ENCODE data around the gene CAPZB.
"Not testable (repeated sequence)": the region's sequence is repeated elsewhere in the genome, so short reads cannot be mapped to it uniquely, and the experiment has no call there.

The CAPZB gene

GRCh38 chr1:19305880-19306279 lies 179.5 kb downstream of the CAPZB start:
- DNase-seq, result no peak

GRCh38 chr1:19304081-19304480 lies 181.3 kb downstream of the CAPZB start:
- not testable (repeated sequence) for DNase-seq

GRCh38 chr1:19300211-19300610 lies 185.1 kb downstream of the CAPZB start:
- DNase-seq, result no peak

GRCh38 chr1:19294638-19295037 lies 190.7 kb downstream of the CAPZB start:
- DNase-seq, result no peak

- DNase-seq, result no peak
Observed at GRCh38 chr1:19289244-19289643, 196.1 kb downstream of the CAPZB start.

Data from NCI-H187 treated with DMSO at 0.1 percent for 48 hours (cell line).